ENCODE results near the gene MBD6.

The MBD6 gene

GRCh38 chr12:57571926-57572762 lies 49.5 kb downstream of the MBD6 start:
- Histone ChIP-seq H3K27ac (ENCODE audit: low read length) (no peak overlapping the region), H3K9me3 (ENCODE audit: control insufficient read depth in 1 of 2, low read length in 2 of 2) (no peaks in the 10 kb centered on the region), H3K27me3 (ENCODE audit: low read depth, low read length) (no peaks in the 10 kb centered on the region), H3K4me1 (ENCODE audit: control insufficient read depth in 1 of 2, insufficient read depth in 2 of 2, low read length in 2 of 2) (no peaks in the 10 kb centered on the region), H3K36me3 (ENCODE audit: control insufficient read depth in 1 of 2, insufficient read depth in 2 of 2, low read length in 2 of 2) (peaks cover 0 to 21% of the 10 kb centered on the region in 2 donors), H3K4me3 (ENCODE audit: low read depth in 1 of 2, low read length in 2 of 2) (no peak overlapping the region)

- Histone ChIP-seq H3K9me3 (ENCODE audit: control insufficient read depth in 1 of 2, low read length in 2 of 2) (no peaks in the 10 kb centered on the region), H3K27ac (ENCODE audit: low read length) (no peak overlapping the region), H3K27me3 (ENCODE audit: low read depth, low read length) (no peaks in the 10 kb centered on the region), H3K36me3 (ENCODE audit: control insufficient read depth in 1 of 2, insufficient read depth in 2 of 2, low read length in 2 of 2) (peaks cover 0 to 14% of the 10 kb centered on the region in 2 donors), H3K4me1 (ENCODE audit: control insufficient read depth in 1 of 2, insufficient read depth in 2 of 2, low read length in 2 of 2) (no peaks in the 10 kb centered on the region), H3K4me3 (ENCODE audit: low read depth in 1 of 2, low read length in 2 of 2) (no peak overlapping the region)
Observed at GRCh38 chr12:57574795-57575194, 52.2 kb downstream of the MBD6 start.

- Histone ChIP-seq H3K36me3 (ENCODE audit: control insufficient read depth in 1 of 2, insufficient read depth in 2 of 2, low read length in 2 of 2) (peaks cover 0 to 13% of the 10 kb centered on the region in 2 donors), H3K27ac (ENCODE audit: low read length) (no peak overlapping the region), H3K27me3 (ENCODE audit: low read depth, low read length) (no peaks in the 10 kb centered on the region), H3K4me3 (ENCODE audit: low read depth in 1 of 2, low read length in 2 of 2) (no peak overlapping the region), H3K9me3 (ENCODE audit: control insufficient read depth in 1 of 2, low read length in 2 of 2) (no peaks in the 10 kb centered on the region), H3K4me1 (ENCODE audit: control insufficient read depth in 1 of 2, insufficient read depth in 2 of 2, low read length in 2 of 2) (no peaks in the 10 kb centered on the region)
Observed at GRCh38 chr12:57575771-57576612, 53.4 kb downstream of the MBD6 start.

GRCh38 chr12:57576613-57577160 lies 54.1 kb downstream of the MBD6 start:
- Histone ChIP-seq H3K36me3 (ENCODE audit: control insufficient read depth in 1 of 2, insufficient read depth in 2 of 2, low read length in 2 of 2) (peaks cover 0 to 16% of the 10 kb centered on the region in 2 donors), H3K9me3 (ENCODE audit: control insufficient read depth in 1 of 2, low read length in 2 of 2) (no peaks in the 10 kb centered on the region), H3K27me3 (ENCODE audit: low read depth, low read length) (no peaks in the 10 kb centered on the region), H3K4me3 (ENCODE audit: low read depth in 1 of 2, low read length in 2 of 2) (no peak overlapping the region), H3K27ac (ENCODE audit: low read length) (no peak overlapping the region), H3K4me1 (ENCODE audit: control insufficient read depth in 1 of 2, insufficient read depth in 2 of 2, low read length in 2 of 2) (no peaks in the 10 kb centered on the region)

- Histone ChIP-seq H3K36me3 (ENCODE audit: control insufficient read depth in 1 of 2, insufficient read depth in 2 of 2, low read length in 2 of 2) (peaks cover 0 to 16% of the 10 kb centered on the region in 2 donors), H3K4me3 (ENCODE audit: low read depth in 1 of 2, low read length in 2 of 2) (no peak overlapping the region), H3K27me3 (ENCODE audit: low read depth, low read length) (no peaks in the 10 kb centered on the region), H3K27ac (ENCODE audit: low read length) (no peak overlapping the region), H3K4me1 (ENCODE audit: control insufficient read depth in 1 of 2, insufficient read depth in 2 of 2, low read length in 2 of 2) (no peaks in the 10 kb centered on the region), H3K9me3 (ENCODE audit: control insufficient read depth in 1 of 2, low read length in 2 of 2) (no peaks in the 10 kb centered on the region)
Observed at GRCh38 chr12:57577981-57578758, 55.5 kb downstream of the MBD6 start.

GRCh38 chr12:57579011-57579410 lies 56.4 kb downstream of the MBD6 start:
- Histone ChIP-seq H3K4me1 (ENCODE audit: control insufficient read depth in 1 of 2, insufficient read depth in 2 of 2, low read length in 2 of 2) (no peaks in the 10 kb centered on the region), H3K9me3 (ENCODE audit: control insufficient read depth in 1 of 2, low read length in 2 of 2) (no peaks in the 10 kb centered on the region), H3K4me3 (ENCODE audit: low read depth in 1 of 2, low read length in 2 of 2) (no peak overlapping the region), H3K36me3 (ENCODE audit: control insufficient read depth in 1 of 2, insufficient read depth in 2 of 2, low read length in 2 of 2) (peaks cover 0 to 16% of the 10 kb centered on the region in 2 donors), H3K27ac (ENCODE audit: low read length) (no peak overlapping the region), H3K27me3 (ENCODE audit: low read depth, low read length) (no peaks in the 10 kb centered on the region)
